Fibroblast of lung (primary cell): ENCODE data around the gene ARL16.

ENCODE experiments used
- CTCF ChIP-seq, 2 donors: IDR thresholded peaks in 1 of 2; conservative IDR thresholded peaks in 1 of 2; 1 replicate in 1 of 2; 2 replicates in 1 of 2; pipeline ENCODE4 v1.5.1; 2011 to 2012; ENCODE audit warnings: low read length in 2 of 2, control low read depth in 1 of 2, inconsistent platforms in 1 of 2, low read depth in 1 of 2, mild to moderate bottlenecking in 1 of 2
- EZH2 ChIP-seq: IDR thresholded peaks from 2 replicates; pipeline ENCODE4 v1.5.1; 2012; ENCODE audit warnings: low read length, control low read depth, mild to moderate bottlenecking; ENCODE audit errors: missing control alignments

DNA sequence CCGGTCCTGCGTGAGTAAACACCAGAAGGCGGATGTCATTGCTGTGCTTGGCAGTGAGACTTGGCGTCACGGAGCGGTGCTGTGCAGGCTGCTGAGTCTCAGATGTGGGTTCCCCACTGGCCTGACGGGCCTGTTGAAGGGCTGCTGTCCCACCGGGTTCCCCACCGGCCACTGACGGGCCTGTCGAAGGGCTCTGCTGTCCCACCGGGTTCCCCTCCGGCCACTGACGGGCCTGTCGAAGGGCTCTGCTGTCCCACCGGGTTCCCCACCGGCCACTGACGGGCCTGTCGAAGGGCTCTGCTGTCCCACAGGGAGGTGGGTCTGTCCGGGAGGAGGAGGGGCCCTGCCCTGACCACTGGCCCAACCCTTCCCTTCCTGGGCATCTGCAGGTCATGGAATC, 3.0 kb upstream of the ARL16 start:
- TF ChIP-seq CTCF (conservative IDR thresholded peaks at IDR 0.05 in 1 of 2, IDR thresholded peaks at IDR 0.05 in 1 of 2; ENCODE audit: low read depth in 1 of 2, low read length in 2 of 2) (no peak), EZH2 (no peak)
